ENCODE data around the gene UPP1.
"Not testable (repeated sequence)": the region's sequence is repeated elsewhere in the genome, so short reads cannot be mapped to it uniquely, and the experiment has no call there.

The UPP1 gene

DNA sequence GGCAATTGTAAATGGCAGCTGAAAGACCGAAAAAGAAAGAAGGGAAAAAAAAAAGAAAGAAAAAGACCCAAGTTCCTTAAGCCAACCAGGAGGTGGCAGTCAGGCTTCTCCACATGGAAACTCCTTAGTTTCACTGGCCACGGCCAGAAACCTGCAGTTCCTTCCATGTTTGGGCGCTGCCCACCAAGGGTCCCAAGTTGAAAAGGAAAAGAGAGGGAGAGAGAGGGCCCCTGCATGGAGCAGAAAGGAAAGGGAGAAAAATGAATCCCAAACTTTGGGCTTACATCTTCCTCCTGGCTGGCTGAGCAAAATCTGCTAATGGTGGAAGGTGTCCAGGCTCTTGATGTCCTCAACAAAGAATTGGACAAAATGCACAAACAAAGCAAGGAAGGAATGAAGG is 50.4 kb downstream of the UPP1 start:
- no peak overlapping the region for H3K4me3 ChIP-seq (ENCODE audit: low read length)
- TF ChIP-seq, protein P1, sequence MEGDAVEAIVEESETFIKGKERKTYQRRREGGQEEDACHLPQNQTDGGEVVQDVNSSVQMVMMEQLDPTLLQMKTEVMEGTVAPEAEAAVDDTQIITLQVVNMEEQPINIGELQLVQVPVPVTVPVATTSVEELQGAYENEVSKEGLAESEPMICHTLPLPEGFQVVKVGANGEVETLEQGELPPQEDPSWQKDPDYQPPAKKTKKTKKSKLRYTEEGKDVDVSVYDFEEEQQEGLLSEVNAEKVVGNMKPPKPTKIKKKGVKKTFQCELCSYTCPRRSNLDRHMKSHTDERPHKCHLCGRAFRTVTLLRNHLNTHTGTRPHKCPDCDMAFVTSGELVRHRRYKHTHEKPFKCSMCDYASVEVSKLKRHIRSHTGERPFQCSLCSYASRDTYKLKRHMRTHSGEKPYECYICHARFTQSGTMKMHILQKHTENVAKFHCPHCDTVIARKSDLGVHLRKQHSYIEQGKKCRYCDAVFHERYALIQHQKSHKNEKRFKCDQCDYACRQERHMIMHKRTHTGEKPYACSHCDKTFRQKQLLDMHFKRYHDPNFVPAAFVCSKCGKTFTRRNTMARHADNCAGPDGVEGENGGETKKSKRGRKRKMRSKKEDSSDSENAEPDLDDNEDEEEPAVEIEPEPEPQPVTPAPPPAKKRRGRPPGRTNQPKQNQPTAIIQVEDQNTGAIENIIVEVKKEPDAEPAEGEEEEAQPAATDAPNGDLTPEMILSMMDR (conservative IDR thresholded peaks at IDR 0.05; ENCODE audit: low read length): peak; percentile 58
- DNase-seq (ENCODE audit: low read depth): peak; percentile 33

DNA sequence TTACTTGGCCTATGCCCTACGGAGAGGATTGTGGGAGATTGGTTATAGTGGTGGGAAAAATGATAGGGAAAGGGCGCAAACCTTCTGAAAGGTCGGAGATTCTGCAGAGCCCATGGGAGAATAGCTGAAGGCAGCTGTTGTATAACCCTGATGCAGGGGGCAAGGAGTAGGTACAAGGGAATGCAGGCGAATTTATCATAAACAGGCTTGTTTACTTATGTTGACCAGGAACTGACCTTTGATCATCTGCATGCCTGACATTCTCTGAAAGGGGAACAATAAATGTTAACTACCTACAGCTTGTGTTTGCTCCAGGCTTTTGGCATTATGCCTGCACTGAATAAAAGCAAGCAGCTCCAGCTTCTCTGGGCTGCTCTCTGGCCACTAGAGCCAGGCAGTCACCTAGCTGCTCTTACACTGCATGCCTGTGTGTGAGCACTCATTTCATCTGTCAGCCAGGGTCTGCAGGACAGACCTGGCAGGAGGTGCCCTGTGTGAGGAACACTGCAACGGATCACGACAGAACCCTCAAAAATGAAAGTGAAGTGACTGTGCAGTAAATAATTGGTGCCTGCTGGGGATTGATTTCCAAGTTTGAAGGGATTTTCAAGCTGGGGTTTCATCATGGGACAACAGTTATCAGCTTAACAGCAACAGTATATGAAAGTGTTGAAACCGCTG is 51.1 kb downstream of the UPP1 start:
- H3K4me3 ChIP-seq (ENCODE audit: low read length): peak overlapping the region; percentile 27
- TF ChIP-seq, protein P1 (conservative IDR thresholded peaks at IDR 0.05; ENCODE audit: low read length): no peak
- DNase-seq (ENCODE audit: low read depth): peak; percentile 72

DNA sequence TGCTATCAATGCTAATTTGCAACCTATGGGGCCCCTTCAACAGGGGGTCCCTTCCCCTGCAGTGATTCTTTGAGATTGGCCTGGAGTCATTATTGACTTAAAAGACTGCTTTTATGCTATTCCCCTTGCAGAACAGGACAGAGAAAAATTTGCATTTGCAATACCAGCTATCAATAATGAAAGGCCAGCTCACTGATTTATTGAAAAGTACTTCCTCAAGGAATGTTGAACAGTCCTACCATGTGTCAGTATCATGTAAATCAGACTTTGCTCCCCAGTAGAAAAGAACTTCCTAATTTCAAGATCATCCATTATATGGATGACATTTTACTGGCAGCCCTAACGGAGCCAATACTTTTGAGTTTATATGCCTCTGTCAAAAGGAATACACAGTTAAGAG is 52.5 kb downstream of the UPP1 start:
- TF ChIP-seq, protein P1 (conservative IDR thresholded peaks at IDR 0.05; ENCODE audit: low read length): no peak
- no peak for DNase-seq (ENCODE audit: low read depth)
- H3K4me3 ChIP-seq (ENCODE audit: low read length): no peak overlapping the region

DNA sequence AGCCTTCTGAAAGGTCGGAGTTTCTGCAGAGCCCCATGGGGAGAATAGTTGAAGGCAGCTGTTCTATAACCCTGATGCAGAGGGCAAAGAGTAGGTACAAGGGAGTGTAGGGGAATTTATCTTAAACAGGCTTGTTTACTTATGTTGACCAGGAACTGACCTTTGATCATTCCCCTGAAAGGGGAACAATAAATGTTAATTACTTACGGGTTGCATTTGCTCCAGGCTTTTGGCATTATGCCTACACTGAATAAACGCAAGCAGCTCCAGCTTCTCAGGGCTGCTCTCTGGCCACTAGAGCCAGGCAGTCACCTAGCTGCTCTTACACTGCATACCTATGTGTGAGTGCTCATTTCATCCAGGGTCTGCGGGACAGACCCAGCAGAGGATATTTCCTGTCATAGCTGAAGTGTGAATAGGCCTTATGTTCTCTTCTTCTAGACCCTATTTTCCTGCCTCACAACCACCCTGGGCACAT is 55.3 kb downstream of the UPP1 start:
- no peak overlapping the region for H3K4me3 ChIP-seq (ENCODE audit: low read length)
- DNase-seq (ENCODE audit: low read depth): no peak
- TF ChIP-seq, protein P1 (conservative IDR thresholded peaks at IDR 0.05; ENCODE audit: low read length): no peak

DNA sequence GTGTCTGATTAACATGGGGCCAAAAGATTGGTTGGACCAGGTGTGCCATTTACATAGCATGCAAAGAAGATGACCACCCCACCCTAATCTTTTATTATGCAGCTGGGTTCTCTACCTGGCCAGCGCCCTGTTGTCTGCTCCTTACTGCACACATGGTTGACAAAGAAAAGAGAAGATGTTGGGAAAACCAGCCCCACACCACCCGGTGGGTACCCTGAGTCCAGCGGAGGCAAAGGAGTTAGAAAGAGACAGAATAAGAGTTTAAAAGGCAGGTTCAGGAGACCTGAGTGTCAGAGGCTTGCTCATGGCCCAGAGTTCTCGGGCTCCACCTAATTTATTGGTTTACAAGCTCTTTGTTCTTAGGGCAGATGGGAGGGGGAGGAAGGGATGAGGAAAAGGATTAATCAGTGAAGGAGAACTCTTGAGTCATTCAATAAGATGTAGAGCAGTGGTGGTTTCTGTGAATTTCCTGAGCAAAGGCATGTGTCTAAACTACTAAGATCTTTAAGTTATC is 58.1 kb downstream of the UPP1 start:
- no peak overlapping the region for H3K4me3 ChIP-seq (ENCODE audit: low read length)
- no peak for DNase-seq (ENCODE audit: low read depth)
- TF ChIP-seq, protein P1 (conservative IDR thresholded peaks at IDR 0.05; ENCODE audit: low read length): no peak

DNA sequence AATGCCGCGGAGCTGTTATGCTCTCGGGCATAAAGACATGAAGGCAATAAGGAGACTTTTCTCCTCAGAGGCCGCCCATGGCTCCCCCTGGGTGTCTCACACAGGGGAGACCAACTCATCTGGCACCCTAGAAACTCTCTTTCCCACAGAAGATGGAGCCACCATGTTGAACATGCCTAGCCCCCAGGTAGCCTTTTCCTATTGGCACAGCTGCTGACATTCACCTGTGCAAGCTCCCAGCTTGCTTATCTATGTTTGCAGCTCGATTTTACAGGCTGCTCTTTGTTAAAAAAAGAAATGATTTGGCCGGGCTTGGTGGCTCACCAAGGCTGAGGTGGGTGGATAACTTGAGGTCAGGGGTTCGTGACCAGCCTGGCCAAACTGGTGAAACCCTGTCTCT is 58.6 kb downstream of the UPP1 start:
- not testable (repeated sequence) for H3K4me3 ChIP-seq (ENCODE audit: low read length); DNase-seq (ENCODE audit: low read depth)

DNA sequence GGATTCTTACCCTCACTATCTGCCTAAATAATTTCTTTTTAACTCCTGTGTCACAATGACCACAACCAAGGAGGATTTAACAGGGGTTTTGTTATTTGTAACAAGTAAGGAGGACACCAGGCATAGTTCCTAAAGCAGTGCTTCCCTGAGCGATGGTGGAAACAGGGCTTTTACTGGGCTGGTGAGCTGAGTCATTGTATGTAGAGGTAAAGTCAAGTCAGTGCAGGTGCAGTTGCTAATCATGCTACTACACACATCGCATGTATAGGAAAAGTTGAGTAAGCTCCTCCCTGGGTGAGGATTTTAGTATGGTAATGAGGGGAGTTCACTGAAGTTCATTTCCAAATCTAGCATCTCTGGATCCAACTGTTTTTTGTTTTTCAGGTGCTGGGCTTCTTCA is 59.2 kb downstream of the UPP1 start:
- H3K4me3 ChIP-seq (ENCODE audit: low read length): no peak overlapping the region
- TF ChIP-seq, protein P1 (conservative IDR thresholded peaks at IDR 0.05; ENCODE audit: low read length): no peak
- DNase-seq (ENCODE audit: low read depth): no peak
